GM19438 (cell line): ENCODE results near the gene ZNF609.
A peak's percentile ranks its signal among the peaks of the same experiment; 100 is the strongest.
"Not testable (repeated sequence)": the region's sequence is repeated elsewhere in the genome, so short reads cannot be mapped to it uniquely, and the experiment has no call there.

Source experiments
- ATAC-seq: cut with Tn5 transposase; IDR thresholded peaks from one replicate; pipeline ENCODE4 v1.9.1; 2021; ENCODE audit warnings: low read depth; ENCODE audit not compliant: unreplicated experiment

Gene ZNF609

GRCh38 chr15:64640146-64640871 lies 179.9 kb downstream of the ZNF609 start:
- no peak for ATAC-seq

- no peak for ATAC-seq
Observed at GRCh38 chr15:64642875-64643274, 182.5 kb downstream of the ZNF609 start.

GRCh38 chr15:64643685-64644084 lies 183.3 kb downstream of the ZNF609 start:
- ATAC-seq, result no peak

- ATAC-seq, result not testable (repeated sequence)
Observed at GRCh38 chr15:64644811-64645210, 184.4 kb downstream of the ZNF609 start.

- ATAC-seq, result no peak
Observed at GRCh38 chr15:64645995-64646394, 185.6 kb downstream of the ZNF609 start.

GRCh38 chr15:64647367-64647766 lies 187.0 kb downstream of the ZNF609 start:
- no peak for ATAC-seq

- no peak for ATAC-seq
Observed at GRCh38 chr15:64650552-64650951, 190.2 kb downstream of the ZNF609 start.

GRCh38 chr15:64651601-64652191 lies 191.3 kb downstream of the ZNF609 start:
- ATAC-seq, result peak; percentile 89

GRCh38 chr15:64653757-64654156 lies 193.4 kb downstream of the ZNF609 start:
- no peak for ATAC-seq

- no peak for ATAC-seq
Observed at GRCh38 chr15:64656508-64656907, 196.1 kb downstream of the ZNF609 start.

- ATAC-seq, result peak; percentile 93
Observed at GRCh38 chr15:64665179-64665578, 204.8 kb downstream of the ZNF609 start.

- ATAC-seq, result no peak
Observed at GRCh38 chr15:64667736-64668161, 207.4 kb downstream of the ZNF609 start.

- ATAC-seq, result no peak
Observed at GRCh38 chr15:64673866-64674265, 213.5 kb downstream of the ZNF609 start.

GRCh38 chr15:64678126-64678819 lies 217.9 kb downstream of the ZNF609 start:
- no peak for ATAC-seq

- no peak for ATAC-seq
Observed at GRCh38 chr15:64680097-64680496, 219.7 kb downstream of the ZNF609 start.

- ATAC-seq, result no peak
Observed at GRCh38 chr15:64681424-64682024, 221.1 kb downstream of the ZNF609 start.

- no peak for ATAC-seq
Observed at GRCh38 chr15:64682255-64682654, 221.9 kb downstream of the ZNF609 start.

- ATAC-seq, result no peak
Observed at GRCh38 chr15:64683378-64683777, 223.0 kb downstream of the ZNF609 start.

GRCh38 chr15:64685230-64685888 lies 225.0 kb downstream of the ZNF609 start:
- ATAC-seq, result no peak

- no peak for ATAC-seq
Observed at GRCh38 chr15:64686130-64686735, 225.9 kb downstream of the ZNF609 start.
